ACHN (cell line): ENCODE data around the gene KRTAP1-1.
"Not testable (repeated sequence)": the region's sequence is repeated elsewhere in the genome, so short reads cannot be mapped to it uniquely, and the experiment has no call there.

Experiments used
- DNase-seq: peaks from one replicate; pipeline ENCODE4 v3.0.0-alpha.2; 2015
- in situ Hi-C: cut with HindIII; loops from 2 replicates; pipeline ENCODE4 v1.10.0; 2017; ENCODE audit warnings: low sequenced_read_pairs, low pct_ligation_motif_present, low pct_unique_long_range_greater_than_20kb

Gene KRTAP1-1

DNA sequence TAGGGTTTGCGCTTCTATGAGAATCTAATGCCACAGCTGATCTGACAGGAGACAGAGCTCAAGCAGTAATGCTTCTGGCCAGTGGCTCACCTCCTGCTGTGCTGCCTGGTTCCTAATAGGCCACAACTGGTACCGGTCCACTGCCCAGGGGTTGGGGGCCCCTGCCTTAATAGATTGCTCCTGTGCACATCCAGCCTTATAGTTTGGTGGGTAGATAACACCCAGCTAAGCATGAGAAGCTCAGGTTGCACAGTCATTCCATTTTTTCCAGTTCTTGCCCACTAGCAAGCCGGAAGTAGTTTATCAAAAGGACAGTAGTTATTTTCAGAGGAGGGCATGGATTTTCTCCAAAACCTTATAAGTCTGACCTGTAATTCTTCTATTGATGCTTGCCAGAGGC, 21.8 kb downstream of the KRTAP1-1 start:
- in situ Hi-C loops: no loop called here
- DNase-seq: no peak

DNA sequence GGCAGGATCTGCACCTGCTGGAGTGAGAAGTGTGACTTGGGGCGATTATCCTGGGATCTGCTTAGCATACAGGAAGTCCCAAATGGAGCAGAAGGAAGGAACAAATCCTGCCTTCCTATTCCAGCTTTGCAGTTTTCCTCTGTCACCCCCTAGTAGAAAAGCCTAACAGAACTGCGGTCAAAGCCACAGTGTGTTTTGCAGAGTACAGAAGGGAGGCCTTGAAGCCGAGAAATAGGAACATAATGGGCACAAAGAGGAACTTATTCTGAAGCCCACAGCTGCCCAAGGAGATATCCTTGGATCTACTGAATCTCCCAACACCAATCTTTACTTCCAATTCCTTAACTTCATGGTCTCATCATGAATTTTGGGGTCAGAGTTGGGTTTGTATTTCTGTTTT, 22.7 kb downstream of the KRTAP1-1 start:
- no peak for DNase-seq
- in situ Hi-C loops: no loop called here

DNA sequence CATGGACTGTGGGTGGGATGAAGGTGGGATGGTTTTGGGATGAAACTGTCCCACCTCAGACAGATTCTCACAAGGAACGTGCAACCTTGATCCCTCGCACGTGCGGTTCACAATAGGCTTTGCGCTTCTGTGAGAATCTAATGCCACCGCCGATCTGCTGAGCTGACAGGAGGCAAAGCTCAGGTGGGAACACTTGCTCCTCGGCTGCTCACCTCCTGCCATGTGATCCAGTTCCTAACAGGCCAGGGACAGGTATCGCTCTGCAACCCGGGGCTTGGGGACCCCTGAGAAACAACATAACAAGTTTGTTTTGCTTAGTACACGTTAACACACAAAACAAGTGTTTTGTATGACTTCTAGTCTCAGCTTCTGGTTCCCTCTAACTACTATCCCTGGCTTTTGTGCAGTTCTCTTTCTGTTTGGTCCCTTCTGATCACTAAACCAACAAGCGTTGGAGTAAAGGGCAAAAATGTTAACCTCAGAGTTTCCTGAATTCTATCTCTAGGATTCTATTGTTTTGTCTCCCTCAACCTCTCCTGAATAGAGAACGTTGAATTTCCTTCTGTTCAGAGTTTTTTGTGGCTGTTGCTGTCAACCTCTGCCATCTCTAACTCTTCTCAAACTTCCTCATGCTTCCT, 24.6 kb downstream of the KRTAP1-1 start:
- in situ Hi-C loops: no loop called here
- no peak for DNase-seq

DNA sequence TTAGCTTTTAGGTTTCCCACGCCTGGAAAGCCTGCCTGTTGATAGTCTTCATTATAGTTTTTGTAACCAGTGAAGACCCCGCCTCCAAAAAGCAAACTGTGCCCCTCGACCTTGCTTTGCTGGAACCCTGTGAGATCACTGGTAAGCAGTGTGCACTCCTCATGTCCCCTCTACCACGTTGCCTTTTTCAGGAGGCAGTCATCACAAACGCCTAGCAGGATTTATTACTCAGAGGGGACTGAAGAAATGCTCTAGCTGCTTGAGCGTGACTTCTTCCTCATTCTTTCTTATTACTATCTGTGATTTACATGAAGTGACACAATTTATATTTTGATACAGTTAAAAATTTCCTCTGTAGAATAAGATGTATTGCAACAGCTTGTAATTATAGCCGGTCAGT, 25.8 kb downstream of the KRTAP1-1 start:
- no peak for DNase-seq
- in situ Hi-C loops: no loop called here

DNA sequence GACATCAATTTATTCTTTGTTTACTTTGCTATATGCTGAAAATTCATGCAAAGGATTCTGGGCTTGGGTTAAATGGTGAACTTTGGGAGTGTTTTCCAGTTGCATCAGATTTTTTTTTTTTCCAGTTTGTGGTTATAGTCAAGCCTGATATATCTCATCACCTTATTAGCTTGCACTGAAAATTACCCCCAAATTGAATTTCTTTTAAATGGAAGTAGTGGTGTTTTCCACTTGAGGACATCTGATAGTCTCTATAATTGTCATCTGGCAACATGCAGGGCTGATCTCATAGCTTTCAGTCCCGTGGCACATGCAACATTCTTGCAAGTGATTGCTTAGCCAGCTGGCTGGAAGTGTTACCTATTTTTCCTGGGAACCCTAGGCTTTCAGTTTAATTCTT, 27.6 kb downstream of the KRTAP1-1 start:
- in situ Hi-C loops: no loop called here
- DNase-seq: no peak

DNA sequence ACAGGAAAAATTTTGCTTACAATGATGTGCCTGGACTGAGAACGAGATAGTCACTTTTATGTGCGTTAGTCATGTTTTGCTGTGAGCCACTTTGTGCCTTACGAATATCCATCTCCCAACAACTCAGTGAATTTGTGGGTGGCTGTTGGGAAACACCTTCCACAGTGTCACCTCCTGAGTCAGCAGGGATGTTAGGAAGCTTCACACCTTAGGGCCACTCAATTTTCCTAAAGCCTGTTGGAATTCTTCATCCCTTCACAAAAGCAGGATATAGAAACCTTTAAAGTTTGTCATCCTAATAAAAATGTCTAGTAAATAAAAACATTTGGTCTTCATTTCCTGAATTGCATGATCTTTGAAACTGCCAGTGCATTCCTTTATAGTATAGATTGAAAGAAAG, 28.1 kb downstream of the KRTAP1-1 start:
- DNase-seq: no peak
- in situ Hi-C loops: no loop called here

DNA sequence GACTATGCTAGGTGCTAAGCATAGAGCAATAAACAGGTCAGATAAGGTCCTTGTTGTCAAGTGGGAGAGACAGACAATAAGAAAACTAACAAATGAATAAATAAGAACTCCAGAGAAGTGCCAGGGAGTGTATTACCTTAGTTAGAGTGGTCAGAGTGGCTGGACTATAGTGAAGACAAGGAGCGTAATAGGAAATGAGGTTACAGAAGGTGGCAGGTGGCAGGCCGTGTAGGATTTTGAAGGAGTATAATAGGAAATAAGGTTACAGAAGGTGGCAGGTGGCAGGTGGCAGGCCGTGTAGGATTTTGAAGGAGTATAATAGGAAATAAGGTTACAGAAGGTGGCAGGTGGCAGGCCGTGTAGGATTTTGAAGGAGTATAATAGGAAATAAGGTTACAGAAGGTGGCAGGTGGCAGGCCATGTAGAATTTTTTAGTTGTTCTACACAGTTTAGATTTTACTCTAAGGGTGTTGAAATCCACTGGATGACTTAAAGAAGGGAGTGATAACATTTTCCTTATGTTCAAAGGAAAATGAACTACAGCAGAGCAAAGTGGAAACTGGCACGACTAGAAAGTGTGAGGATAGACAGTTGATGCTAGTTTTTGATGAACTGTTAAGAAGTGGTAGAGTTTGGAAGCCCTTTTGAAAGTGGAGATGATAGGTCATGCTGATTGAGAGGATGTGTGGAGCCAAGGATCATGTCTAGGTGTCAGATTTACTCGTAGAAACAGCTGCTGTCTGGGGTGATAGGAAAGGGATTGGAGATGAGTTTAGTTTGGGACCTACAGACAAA, 28.7 kb downstream of the KRTAP1-1 start:
- DNase-seq: no peak

DNA sequence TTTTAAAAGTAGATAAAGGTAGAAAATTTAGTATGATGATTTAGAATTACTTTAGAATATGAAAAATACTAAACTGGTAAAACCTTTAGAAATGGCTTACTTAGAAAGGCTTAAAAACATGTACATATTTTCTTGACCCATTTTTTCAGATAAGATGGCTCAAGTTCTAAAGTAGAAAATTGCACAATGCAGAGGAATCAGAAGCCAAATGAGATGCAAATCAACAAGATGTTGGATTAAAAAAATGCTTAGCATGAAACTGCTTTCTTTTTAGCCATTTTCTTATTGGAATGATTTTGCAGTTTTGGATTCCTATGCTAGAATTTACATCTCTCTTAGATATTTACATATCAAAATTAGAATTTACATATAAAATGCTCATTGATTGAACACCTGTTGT, 30.8 kb downstream of the KRTAP1-1 start:
- no peak for DNase-seq
- in situ Hi-C loops: no loop called here

More for the DNA sequence above, 28.7 kb downstream of the KRTAP1-1 start:
- in situ Hi-C loops: no loop called here

DNA sequence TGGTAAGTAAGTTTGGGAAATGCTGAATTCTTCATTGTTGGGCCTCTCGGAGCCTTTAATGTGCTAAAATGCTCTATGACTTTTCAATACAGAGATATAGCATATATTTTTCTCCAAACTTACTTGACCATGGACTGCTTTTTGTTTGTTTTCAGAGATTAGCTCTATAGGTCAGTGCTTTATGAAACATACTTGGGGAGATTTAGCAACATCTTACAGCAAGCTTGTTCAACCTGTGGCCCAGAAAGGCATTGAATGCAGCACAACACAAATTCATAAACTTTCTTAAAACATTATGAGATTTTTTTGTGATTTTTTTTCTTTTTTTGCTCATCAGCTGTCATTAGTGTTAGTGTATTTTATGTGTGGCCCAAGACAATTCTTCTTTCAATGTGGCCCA, 31.3 kb downstream of the KRTAP1-1 start:
- in situ Hi-C loops: no loop called here

DNA sequence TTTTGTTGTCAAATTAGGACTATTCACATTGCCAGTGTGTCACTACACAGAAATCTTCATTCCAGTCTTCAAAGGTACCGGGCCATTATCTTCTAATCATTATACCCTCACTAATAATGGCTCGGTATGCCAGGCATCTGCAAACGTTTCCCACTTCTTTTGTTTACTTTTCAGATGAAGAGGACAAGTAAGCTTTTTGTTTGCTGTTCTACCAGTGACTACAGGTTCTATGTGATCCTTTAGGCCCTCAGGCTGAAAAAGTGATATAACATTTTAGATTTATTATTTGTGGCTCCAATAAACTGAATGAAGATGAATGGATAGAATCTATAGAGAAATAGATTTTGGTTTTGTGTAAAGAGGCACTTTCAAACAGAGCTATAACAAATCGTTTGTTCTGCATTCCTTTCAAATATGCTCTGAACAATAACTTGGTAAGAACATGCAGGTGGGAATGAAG, 31.9 kb downstream of the KRTAP1-1 start:
- in situ Hi-C loops: no loop called here
- DNase-seq: no peak

More for the DNA sequence above, 31.3 kb downstream of the KRTAP1-1 start:
- DNase-seq: no peak

DNA sequence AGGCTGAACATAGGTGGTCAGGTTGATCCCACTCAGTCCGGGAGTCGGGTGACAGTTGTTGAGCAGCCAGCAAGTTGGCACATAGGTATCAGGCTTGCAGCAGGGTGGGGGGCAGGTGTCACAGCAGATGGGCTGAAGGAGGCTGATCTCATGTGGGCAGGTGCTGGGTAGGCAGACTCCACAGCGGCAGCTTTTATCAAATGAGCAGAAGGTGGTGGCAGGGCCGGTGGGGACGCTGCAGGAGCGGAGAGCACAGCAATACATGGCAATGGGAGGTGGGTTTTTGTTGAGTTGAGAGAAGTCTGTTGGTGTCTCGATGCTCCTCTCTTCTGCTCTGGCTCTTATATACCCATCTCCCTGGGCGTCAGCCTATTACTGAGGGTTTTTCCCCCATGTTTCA, 32.4 kb downstream of the KRTAP1-1 start, which contains the start of gene KRTAP3-1:
Gene KRTAP3-1, minus strand, starts transcription at position 318 of the 400 bp plus-strand sequence. Its CDS starts 54 bp downstream, at position 264.
- DNase-seq: no peak
- in situ Hi-C loops: no loop called here

DNA sequence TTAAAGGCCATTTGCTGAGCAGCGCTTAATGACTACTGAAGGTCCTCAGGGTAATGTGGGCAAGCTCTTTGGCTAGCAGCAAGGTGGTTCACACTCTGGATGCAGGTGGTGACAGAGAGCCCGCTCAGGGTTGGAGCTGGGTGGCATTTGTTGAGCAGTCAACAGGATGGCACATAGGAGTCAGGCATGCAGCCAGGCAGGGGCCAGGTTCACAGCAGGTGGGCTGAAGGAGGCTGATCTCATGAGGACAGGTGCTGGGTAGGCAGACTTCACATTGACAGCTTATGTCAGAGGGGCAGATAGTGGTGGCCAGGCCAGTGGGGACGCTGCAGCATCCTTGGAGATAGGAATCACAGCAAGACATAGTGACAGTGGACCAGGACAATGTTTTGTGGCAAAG, 36.9 kb downstream of the KRTAP1-1 start:
- DNase-seq: no peak
- in situ Hi-C loops: no loop called here

DNA sequence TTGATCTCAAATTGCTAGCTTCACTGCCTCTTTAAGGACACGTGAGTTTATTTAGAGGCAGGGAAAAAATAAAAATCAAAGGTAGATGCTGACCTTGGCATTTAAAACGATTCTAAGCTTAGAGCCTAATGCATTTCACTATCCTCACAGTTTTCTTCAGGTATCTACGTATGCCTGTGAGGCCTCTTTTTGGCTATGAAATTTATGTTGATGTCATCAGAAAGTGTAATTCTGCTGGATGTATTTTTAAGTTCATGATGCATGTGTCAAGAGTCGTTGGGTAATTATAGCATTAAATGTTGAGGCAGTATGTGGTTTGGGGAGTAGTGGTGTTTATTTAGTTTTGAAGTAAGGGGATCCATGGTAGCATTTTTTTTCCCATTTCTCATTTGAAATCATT, 37.3 kb downstream of the KRTAP1-1 start:
- in situ Hi-C loops: no loop called here

DNA sequence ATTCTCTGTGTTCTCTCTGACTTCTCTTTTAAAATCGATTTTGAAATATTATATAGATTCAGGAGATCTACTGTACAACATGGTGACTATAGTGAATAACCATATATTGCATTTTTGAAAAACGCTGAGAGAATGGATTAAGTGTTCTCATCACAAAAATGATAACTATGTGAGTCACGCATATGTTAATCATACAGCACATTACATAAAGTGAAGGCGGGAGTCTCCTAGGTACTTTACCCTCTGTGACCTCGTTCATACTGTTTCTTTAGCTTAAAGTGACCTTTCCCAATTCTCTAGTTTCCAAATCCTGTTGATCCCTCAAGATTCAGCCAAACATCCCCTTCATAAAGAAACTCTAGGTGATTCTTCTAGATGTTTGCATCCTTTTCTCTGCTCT, 38.4 kb downstream of the KRTAP1-1 start:
- no peak for DNase-seq
- in situ Hi-C loops: no loop called here

More for the DNA sequence above, 37.3 kb downstream of the KRTAP1-1 start:
- no peak for DNase-seq

DNA sequence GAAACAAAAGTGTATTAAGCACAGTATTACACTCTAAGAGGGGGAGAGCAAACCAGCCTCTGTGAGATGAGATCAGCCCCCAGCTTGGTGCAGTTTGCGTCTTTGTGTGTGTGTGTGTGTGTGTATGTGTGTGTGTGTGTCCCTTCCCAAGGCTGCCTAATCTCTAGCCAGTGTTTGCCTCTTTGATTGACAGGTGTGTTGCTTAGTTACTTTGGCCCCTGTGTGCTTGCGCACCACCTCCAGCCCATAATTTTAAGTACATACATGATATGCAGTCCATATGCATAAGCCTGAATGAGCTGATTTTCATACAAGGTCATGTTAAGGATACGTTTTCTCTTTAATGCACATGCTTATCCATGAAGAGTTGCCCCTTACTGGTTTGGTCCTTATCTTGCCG, 39.5 kb downstream of the KRTAP1-1 start:
- no peak for DNase-seq
- in situ Hi-C loops: no loop called here

DNA sequence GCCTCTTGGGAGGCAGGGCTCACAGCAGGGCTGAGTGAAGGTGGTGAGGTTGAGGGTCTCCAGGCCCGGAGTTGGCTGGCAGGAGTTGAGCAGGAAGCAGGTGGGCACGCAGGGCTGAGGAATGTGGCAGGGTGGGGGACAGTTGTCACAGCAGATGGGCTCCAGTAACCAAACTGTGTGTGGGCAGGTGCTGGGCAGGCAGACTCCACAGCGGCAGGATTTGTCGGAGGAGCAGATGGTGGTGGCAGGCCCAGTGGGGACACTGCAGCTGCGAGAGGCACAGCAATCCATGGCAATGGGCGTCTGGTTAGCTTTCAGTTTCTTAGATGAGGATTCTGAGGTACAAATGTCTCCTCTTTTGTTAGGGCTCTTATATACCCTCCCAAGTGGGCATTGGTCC, 41.7 kb downstream of the KRTAP1-1 start, which contains the start of gene KRTAP3-2:
Gene KRTAP3-2, minus strand, starts transcription at position 344 of the 400 bp plus-strand sequence. Its CDS starts 53 bp downstream, at position 291.
- DNase-seq, in situ Hi-C loops: not testable (repeated sequence)

DNA sequence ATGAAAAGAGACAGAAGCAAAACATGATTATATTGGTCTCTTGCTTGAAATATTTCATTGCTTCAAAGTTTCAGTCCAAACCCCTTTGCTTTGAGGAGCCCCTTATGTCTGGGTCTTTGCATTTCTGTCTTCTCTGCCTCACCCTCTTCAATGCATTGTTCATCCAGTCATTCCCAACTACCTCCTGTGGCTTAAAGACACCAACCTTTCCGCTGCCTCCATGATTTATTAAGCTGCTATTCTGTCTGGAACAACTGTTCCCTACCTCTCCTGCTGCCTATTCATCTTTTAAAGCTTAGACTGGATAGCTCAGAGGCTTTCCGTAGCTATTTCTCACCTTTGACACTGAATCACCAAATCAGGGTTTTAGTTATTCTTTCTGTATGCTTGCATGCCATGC, 43.9 kb downstream of the KRTAP1-1 start:
- in situ Hi-C loops: no loop called here
- no peak for DNase-seq

DNA sequence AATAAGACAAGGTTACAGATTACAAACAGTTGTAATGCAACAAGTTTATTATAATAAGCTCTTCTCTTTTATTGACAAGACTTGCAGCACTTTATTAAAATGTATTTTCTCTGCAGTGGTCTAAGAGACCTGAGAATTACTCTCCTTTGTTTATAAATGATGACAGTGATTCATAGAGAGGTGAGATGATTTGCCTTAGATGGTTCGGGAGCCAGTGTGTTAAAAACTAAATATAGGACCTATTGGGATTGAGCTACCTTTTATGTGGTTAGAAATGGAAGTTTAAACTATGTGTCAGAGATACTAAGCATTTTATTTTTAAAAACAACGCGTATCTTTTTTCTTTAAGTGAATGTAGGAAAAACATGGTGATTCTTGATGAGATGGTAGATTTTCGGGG, 44.4 kb downstream of the KRTAP1-1 start:
- in situ Hi-C loops: no loop called here
- no peak for DNase-seq

DNA sequence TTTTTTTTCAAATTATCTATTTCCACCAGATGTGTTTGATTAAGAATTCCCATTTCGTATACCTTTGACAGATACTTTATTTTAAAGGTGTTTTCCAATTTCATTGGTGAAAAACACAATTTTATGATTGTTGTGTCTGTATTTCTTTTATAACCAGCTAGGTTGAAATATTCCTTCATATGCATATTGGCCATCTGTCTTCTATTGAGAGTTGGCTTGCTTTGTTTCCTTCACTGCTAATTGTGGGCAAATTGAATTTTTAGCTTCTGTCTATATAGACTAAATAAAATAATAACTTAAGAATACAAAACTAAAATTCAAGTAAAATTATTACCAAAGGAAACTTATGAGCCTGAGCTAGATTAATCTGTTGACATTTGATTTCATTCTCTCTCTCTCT, 46.1 kb downstream of the KRTAP1-1 start:
- no peak for DNase-seq
- in situ Hi-C loops: no loop called here

DNA sequence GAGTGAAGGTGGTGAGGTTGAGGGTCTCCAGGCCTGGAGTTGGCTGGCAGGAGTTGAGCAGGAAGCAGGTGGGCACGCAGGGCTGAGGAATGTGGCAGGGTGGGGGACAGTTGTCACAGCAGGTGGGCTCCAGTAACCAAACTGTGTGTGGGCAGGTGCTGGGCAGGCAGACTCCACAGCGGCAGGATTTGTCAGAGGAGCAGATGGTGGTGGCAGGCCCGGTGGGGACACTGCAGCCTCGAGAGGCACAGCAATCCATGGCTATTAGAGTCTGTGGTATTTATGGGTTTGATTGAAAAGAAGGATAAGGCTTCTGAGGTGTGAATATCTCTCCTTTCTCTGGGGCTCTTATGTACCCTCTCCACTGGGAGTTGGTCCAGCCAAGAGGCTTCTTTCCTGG, 47.4 kb downstream of the KRTAP1-1 start, which contains the start of gene KRTAP3-3:
Gene KRTAP3-3, minus strand, starts transcription at position 326 of the 400 bp plus-strand sequence. Its CDS starts 67 bp downstream, at position 259.
- DNase-seq: no peak
- in situ Hi-C loops: no loop called here
